Measurements from ENCODE around the gene TUBB2A. TPM values are rescaled to one million over a fixed set of nuclear protein-coding genes. Genes with fewer than 3 reads are reported as not detected.
A peak's percentile ranks its signal among the peaks of the same experiment; 100 is the strongest.
"Not testable (repeated sequence)": the region's sequence is repeated elsewhere in the genome, so short reads cannot be mapped to it uniquely, and the experiment has no call there.

TUBB2A gene
- total RNA-seq, 1 donor from 2014 or later, result 37.1 TPM

DNA sequence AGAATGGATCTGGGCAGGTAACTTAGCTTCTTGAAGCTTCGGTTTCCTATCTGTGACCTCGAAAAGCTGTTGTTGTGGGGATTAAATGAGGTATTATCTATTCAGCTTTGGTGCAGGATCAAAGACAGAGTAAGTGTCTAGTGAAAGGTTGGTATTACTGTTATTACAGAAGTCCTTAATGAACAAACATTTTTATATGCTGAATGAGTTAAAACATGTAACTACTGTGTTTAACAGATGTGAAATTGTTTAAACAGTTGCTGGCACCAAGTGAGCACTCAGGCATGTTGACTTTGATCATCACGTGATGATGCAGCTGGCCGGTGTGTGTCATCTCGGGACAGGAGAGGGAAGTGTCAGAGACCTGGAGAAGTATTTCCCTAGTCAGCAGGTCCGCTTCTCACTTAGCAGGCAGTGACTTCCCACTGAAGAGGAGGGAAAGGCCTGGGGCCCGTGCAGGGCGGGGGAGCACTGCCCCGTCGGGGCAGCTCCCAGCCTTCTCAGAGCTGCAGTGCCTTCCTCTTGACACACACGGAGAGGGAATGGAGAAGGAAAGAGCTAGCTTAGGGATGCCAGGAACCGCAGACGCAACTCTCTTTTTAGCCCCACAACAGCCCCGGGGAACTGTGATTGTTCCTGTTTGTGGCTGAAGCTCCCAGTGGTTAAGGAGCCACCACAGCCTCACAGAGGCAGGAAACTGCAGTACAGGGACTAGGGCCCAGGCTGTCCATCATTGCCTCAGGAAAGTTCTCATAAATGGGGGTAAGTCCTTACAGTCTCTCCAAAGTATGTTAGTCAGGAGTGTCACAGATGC lies 18.0 kb downstream of the TUBB2A start:
- H3K27me3 Mint-ChIP-seq, result no peaks in the 10 kb centered on the region
- H3K4me1 Mint-ChIP-seq (ENCODE audit: low read depth), result peaks cover 24% of the 10 kb centered on the region
- TF ChIP-seq, protein P1, sequence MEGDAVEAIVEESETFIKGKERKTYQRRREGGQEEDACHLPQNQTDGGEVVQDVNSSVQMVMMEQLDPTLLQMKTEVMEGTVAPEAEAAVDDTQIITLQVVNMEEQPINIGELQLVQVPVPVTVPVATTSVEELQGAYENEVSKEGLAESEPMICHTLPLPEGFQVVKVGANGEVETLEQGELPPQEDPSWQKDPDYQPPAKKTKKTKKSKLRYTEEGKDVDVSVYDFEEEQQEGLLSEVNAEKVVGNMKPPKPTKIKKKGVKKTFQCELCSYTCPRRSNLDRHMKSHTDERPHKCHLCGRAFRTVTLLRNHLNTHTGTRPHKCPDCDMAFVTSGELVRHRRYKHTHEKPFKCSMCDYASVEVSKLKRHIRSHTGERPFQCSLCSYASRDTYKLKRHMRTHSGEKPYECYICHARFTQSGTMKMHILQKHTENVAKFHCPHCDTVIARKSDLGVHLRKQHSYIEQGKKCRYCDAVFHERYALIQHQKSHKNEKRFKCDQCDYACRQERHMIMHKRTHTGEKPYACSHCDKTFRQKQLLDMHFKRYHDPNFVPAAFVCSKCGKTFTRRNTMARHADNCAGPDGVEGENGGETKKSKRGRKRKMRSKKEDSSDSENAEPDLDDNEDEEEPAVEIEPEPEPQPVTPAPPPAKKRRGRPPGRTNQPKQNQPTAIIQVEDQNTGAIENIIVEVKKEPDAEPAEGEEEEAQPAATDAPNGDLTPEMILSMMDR (IDR thresholded peaks at IDR 0.05; ENCODE audit: unreplicated experiment), result no peak
- H3K9me3 Mint-ChIP-seq (ENCODE audit: low read depth), result no peaks in the 10 kb centered on the region
- no peak for DNase-seq (ENCODE audit: low spot score, unreplicated experiment)
- H3K36me3 Mint-ChIP-seq (ENCODE audit: insufficient read depth), result peaks cover 41% of the 10 kb centered on the region
- no peak overlapping the region for H3K27ac Mint-ChIP-seq
- H3K4me3 Mint-ChIP-seq (ENCODE audit: low read depth), result no peak overlapping the region

DNA sequence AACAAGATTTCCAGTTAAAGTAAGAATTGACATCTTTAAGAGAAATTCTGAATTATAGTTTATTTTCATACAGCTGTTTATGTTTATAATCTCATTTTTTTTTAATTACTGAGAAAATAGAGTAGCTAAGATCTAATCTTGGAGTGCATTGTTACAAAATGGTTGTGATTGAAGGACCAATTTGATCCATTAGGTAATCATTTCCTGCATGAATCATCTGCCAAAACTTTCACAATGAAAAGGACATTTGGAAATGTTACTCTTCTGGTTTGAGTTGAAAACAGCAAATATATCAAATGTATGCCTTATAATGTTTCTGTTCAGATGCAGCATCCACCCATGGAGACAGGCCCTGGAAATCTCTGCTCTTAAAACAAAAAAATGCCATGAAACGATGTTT lies 19.0 kb downstream of the TUBB2A start:
- no peak for DNase-seq (ENCODE audit: low spot score, unreplicated experiment)
- H3K4me1 Mint-ChIP-seq (ENCODE audit: low read depth), result peaks cover 24% of the 10 kb centered on the region
- H3K36me3 Mint-ChIP-seq (ENCODE audit: insufficient read depth), result peaks cover 43% of the 10 kb centered on the region
- H3K9me3 Mint-ChIP-seq (ENCODE audit: low read depth), result no peaks in the 10 kb centered on the region
- H3K27me3 Mint-ChIP-seq, result no peaks in the 10 kb centered on the region
- TF ChIP-seq, protein P1 (IDR thresholded peaks at IDR 0.05; ENCODE audit: unreplicated experiment), result no peak
- H3K27ac Mint-ChIP-seq, result no peak overlapping the region
- H3K4me3 Mint-ChIP-seq (ENCODE audit: low read depth), result no peak overlapping the region

DNA sequence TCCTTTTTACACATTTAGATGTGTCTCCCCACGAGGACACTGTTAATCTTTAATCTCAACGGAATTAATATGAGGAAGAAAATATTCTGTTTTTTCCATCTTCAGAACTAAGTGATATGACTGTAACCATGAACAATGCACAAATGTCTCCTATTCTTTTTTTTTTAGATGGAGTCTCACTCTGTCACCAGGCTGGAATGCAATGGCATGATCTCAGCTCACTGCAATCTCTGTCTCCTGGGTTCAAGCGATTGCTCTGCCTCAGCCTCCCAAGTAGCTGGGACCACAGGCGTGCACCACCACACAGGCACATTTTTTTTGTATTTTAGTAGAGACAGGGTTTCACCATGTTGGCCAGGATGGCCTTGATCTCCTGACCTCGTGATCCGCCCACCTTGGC lies 19.5 kb downstream of the TUBB2A start:
- H3K27me3 Mint-ChIP-seq; H3K4me3 Mint-ChIP-seq (ENCODE audit: low read depth); H3K27ac Mint-ChIP-seq; DNase-seq (ENCODE audit: low spot score, unreplicated experiment); H3K9me3 Mint-ChIP-seq (ENCODE audit: low read depth): not testable (repeated sequence)
- Mint-ChIP-seq H3K4me1 (ENCODE audit: low read depth) (peaks cover 24% of the 10 kb centered on the region), H3K36me3 (ENCODE audit: insufficient read depth) (peaks cover 44% of the 10 kb centered on the region)

DNA sequence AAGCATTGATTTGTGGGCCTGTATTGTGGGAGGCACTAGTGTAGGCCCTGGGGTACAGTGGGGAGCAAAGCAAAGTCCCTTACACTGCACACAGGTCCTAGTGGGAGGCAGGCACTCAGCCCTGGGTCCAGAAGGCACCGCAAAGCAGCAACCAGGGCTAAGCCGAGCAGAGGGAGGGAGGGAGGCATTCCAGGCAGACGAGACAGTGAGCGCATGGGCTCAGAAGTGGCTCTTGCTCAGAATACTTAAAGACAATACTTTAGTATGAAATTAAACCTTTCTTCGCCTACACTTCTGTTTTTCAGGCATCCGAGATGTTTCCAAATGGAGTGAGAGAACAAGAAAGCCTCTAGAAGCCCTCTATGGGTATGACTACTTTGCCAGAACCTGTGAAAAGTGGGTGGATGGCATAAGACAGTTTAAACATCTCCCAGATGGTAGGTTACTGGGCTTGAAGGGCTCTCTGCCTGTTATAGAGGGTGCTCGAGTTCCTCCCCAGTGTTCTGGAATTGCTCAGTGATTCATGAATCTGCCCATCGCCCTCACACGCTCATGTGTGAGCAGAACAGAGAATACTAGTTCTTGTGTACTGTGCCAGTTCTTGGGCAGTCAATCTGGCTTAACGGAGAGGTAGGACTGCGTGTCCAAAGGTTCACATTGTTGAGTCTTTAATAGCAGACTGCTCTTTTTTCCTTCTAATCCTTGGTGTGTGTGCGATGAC lies 20.1 kb downstream of the TUBB2A start:
- no peak for DNase-seq (ENCODE audit: low spot score, unreplicated experiment)
- H3K27me3 Mint-ChIP-seq, result no peaks in the 10 kb centered on the region
- H3K4me1 Mint-ChIP-seq (ENCODE audit: low read depth), result peaks cover 24% of the 10 kb centered on the region
- H3K27ac Mint-ChIP-seq, result no peak overlapping the region
- no peak overlapping the region for H3K4me3 Mint-ChIP-seq (ENCODE audit: low read depth)
- no peaks in the 10 kb centered on the region for H3K9me3 Mint-ChIP-seq (ENCODE audit: low read depth)
- H3K36me3 Mint-ChIP-seq (ENCODE audit: insufficient read depth), result peaks cover 46% of the 10 kb centered on the region
- TF ChIP-seq, protein P1 (IDR thresholded peaks at IDR 0.05; ENCODE audit: unreplicated experiment), result no peak

DNA sequence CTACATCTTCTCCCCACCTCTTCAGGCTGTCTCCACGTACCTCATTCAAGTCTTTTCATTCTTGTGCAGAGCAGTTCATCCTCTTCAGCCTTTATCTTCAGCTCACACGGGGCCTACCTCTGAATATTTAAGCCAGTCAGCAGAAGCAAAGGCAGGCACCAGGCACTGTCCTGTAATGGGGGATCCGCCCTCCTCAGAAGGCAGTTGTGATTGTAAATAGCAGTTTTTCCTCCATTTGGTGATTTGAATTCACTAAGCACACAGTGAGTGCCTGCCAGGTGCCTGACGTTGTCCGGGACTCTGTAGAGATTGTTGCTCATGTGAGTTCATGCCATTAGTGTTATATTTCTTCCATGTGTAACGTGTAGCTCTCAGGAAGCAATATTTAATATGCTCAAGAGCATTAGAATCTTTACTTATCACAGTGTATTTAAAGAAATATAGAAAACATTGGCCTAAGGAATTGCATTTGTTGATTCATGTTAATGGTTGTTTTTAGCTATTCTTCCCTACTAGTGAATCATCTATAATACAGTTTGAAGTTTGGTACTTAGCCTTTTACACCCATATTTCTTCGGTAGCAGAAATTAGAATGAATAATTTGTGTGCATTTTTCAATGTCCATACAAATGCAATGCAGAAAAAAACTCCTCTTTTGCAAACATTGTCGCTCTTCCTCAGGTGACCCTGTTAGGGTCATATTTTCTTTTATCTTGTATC lies 20.9 kb downstream of the TUBB2A start:
- peaks cover 52% of the 10 kb centered on the region for H3K36me3 Mint-ChIP-seq (ENCODE audit: insufficient read depth)
- TF ChIP-seq, protein P1 (IDR thresholded peaks at IDR 0.05; ENCODE audit: unreplicated experiment), result no peak
- H3K4me3 Mint-ChIP-seq (ENCODE audit: low read depth), result no peak overlapping the region

More for the DNA sequence above, 20.9 kb downstream of the TUBB2A start:
- H3K27ac Mint-ChIP-seq, result peak overlapping the region; percentile 42
- no peaks in the 10 kb centered on the region for H3K9me3 Mint-ChIP-seq (ENCODE audit: low read depth)
- H3K27me3 Mint-ChIP-seq, result no peaks in the 10 kb centered on the region
- DNase-seq (ENCODE audit: low spot score, unreplicated experiment), result no peak
- H3K4me1 Mint-ChIP-seq (ENCODE audit: low read depth), result peaks cover 24% of the 10 kb centered on the region

Data from progenitor cell of endocrine pancreas (in vitro differentiated cells).